SKM-1 treated with dmso at 0.1 percent for 144 hours (cell line): ENCODE measurements around the gene SFXN3.

Experiments used
- DNase-seq: peaks from one replicate; lab custom pipeline; 2025; ENCODE audit not compliant: unreplicated experiment; lab: John Stamatoyannopoulos, UW

SFXN3 gene

DNA sequence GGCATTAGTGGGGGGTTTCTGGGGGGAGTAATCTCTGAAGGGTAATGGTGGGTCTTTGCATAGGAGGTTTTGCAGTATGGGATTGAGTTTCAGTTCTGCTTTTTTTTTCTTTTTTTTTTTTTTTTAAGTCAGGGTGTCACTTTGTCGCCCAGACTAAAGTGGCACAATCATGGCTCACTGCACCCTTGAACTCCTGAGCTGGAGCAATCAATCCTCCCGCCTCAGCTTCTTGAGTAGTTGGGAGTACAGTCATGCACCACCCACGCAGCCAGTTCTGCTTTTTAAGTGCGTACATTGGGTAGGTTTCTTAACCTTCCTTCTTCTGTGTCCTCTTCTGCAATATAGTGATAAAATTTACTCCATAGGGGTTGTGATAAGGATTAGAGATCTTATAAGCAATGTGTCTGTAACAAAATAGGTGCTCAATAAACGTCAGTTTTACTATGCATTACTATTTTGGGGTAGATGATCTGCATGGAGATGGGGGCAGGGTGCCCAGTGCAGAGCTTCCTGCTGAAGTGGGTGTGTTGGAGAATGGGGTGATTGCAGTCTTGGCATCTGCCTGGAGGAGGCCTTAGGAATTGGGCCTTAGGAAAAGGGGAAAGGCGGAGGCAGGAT, 40.3 kb downstream of the SFXN3 start:
- peak; percentile 97 for DNase-seq

DNA sequence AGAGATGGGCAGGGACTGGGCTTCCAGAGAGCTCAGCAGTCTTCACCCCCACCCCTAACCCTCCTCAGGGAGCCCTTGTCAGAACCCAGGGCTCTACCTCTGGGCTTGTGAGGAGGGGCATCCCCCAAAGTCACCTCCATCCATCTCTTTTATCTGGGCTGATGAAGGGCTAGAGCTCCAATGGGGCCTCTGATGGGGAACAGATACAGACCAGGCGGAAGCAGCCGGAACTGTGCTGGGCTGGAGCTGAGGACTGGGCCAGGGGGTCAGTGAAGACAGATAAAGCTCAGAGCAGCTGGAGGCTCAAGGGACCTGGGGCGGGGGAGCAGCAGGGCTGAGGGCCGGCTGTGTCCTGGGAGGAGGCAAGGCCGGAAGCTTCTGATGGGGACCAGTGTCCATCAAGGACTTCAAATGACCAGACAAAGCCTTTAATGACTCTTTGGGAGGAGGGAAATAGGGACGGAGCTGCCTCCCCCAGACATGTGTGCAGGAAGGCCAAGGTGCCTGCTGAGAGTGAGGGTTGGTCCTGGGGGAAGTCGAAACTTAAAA, 40.9 kb downstream of the SFXN3 start:
- DNase-seq: no peak

DNA sequence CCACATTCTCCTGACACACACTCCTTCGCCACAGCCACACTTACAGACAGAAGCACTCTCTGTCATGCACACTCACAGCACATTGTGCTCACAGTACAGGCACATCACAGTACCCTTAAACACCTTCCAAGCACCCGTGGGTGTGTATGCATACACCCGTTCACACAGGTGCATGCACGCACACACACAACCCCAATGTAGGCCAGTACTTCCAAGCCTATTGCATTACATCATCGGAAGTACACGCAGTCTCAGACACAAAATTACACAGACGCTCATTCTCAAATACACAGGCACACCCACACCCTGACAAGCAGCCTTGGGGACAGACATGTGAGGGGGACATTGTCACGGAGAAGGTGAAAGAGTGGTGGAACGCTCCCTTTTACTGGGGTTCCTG, 41.9 kb downstream of the SFXN3 start:
- no peak for DNase-seq

DNA sequence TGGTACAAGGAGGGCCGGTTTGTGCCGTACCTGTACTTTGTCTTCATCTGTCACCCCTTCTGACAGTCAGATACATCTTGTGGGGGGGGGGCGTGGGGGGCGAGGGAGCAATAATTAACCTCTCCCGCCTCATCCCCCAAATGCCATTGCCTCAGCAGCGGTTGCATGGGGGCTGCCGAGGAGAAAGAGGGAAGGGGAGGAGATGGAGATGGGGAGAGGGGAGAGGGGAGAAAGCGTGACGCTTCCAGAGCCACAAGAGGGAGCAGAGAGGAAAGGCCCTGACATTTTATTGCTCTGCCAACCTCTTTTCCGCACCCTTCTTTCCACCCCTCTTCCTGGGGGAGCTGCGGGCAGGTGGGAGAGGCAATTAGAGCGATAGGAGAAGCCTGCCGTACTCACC, 42.6 kb downstream of the SFXN3 start:
- no peak for DNase-seq

DNA sequence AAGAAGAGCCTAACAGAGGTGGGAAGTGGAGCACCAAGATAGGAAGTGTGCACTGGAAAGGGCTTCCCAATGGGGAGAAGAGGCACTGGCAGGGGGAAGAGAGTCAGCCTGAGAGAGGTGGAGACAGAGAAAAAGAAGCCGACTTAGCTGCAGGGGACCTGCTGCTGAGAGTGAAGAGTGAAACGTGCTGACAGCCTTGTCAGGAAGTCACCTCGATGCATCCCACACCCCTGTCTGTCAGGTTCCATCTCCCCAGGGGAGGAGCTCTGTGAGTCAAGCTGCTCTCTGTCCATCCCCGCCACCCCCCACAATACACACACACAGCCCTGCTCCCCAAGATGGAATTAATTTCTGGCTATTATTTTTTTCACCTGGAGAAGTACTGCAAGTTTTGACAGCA, 44.7 kb downstream of the SFXN3 start:
- DNase-seq: no peak

DNA sequence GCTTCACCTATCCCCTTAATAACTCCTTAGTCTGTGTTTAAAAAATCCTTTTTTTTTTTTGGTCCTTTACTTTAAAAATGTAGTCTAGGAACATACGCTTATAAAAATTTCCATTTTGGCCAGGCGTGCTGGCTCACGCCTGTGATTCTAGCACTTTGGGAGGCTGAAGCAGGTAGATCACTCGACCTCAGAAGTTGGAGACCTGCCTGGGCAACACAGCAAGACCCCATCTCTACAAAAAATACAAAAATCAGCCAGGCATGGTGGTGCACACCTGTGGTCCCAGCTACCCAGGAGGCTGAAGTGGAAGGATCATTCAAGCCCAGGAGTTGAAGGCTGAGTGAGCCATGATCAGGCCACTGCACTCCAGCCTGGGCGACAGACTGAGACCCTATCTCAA, 45.6 kb downstream of the SFXN3 start:
- DNase-seq: no peak

DNA sequence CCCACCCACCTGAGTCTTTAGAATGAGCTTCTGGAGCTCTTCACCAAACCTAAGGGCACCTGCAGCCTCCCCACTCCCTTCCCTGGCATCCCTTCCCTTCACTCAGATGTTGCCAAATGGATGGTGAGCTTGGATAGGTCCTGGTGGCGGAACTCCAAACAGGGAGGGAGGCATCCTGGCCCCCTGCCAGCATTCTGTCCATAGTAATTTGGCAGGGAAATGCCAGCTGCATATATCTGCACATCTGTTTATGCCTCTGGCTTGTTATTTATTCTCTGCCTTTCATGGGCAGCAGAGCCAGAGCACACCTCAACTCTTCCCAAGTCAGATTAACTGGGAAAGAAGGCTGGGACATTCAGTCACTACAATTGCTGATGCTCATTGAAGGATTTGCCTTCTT, 48.8 kb downstream of the SFXN3 start:
- no peak for DNase-seq

DNA sequence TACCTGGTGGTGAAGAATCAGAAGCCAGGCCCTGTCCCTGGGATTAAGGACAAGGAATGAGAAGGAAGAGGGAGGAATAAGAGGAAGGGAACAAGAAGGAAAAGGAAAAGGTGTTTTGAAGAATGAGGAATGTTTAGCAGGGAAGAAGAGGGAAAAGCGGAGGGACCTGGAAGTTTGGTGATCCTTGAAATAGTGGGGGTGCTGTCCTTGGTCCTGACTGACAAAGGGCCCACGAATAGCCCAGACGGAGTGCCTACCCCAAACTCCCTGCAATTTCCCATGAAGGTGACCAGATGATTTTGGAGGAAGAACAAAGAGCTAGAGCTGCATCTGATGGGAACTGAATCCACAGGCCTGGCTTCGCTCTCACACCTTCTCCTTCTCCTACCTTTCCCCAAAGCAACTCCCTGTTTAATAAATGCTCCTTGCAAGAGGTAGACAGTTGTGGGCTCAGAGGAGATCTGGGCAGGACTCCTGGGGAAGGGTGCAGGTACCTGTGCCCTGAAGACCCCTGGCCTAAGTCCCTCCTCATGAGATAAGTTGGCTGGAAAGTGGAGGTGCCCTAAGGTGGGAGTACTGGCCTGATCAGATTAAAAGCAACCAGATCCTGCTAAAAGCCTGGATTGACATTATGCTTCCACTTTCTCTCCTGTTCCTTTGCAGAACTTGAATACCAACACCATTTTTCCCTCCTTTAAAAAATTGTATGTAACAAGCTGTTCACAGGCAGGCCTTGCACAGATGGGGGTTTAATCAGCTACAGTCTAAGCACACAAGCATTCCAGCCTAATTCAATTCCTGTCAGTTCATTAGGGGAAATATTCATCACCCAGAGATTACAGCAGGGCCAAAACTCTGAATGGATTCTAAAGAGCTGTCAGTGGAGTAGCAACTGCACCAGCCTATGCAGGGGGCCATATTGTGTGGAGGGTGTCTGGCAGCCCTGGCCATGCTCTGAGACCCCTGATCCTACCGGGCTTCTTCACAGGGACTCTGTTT, 50.2 kb downstream of the SFXN3 start:
- DNase-seq: no peak

DNA sequence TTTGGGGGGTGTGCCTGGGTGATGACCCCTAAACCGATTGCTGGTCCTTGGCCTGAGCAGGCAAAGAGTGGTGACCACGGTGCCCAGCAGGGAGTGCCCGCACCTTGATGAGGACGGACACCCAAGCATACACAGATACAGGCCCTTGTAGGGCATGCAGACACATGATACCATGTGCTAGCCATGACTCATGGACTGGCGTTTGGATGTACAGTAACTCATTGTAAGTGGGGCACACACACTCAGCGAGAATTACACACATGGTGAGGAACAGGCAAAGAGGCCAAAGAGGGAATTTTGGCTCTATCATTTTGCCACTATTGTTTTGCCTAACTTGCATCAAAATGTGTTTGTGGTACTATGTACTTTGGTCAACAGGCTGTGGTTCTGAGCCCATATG, 54.8 kb downstream of the SFXN3 start:
- DNase-seq: no peak

DNA sequence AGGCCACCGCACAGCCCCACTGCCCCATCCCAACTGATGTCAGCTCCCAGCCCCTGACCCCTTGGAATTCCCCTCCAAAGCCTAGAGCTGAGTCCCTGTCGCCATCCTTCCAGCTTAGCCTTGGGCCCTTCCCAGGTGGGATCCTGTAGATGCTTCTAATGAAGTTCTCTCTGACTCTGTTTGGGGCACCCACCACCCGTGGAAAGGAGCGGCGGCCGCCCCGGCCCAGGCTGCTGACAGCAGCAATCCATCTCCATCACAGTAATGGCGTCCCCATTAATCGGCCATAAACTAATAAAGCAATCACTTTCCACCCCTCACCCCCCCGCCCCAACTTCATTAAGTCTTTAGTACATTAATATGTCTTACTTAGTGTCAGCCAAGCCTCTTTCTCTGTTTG, 56.3 kb downstream of the SFXN3 start:
- DNase-seq: no peak

DNA sequence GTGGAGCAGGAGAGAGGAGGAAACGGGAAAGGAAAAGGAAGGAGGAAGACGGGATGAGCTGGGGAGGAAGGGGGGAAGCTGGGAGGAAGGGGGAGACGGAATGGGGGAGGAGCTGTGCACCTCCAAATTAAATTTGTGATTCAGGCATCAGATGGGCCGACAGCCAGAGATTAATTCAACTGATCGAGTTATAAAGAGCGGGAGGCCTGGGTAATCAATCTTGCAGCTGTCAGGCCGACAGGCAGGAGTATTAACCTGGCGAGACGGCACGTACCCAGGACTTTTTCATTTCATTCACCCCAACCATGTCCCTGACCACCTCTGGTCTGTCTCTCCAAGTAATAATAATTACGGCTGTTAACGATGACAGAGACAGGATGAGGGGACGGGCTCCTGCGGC, 56.9 kb downstream of the SFXN3 start:
- no peak for DNase-seq

DNA sequence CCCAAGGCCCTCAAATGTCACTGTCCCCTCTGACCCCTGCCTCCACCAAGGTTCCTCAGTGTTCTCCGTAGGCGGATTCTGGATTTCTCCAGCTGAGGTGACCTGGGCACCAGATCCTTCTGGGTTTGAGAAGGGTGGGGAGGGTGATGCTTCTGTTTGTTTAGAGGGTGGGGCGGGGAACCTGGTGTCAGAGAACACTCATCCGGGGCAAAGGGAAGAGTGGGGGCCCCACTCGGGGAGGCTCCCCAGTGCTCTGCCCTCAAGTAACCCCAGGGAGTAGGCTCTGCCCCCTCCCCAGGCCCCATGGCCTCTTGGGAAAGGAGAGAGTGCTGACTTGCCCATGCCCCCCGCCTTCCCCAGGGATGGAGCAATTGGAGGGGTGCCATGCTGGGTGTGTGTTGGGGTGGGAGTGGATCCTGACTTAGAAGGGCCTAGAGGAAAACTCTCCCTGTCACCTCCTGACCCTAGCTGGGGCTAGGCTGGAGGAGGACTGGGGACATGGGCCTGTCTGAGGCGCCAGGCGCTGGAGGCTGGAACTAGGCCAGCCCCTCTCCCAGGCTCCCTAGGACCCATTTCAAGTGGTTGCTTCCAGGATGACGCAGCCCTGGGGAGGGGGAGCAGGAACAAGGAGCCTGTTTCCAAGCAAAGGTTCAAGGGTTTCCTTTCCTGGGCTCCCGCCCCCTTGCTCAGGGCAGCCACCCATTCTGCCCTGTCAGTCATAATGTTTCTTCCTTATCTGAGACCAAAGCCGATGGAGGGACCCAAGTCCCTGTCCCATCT, 58.7 kb downstream of the SFXN3 start:
- no peak for DNase-seq

DNA sequence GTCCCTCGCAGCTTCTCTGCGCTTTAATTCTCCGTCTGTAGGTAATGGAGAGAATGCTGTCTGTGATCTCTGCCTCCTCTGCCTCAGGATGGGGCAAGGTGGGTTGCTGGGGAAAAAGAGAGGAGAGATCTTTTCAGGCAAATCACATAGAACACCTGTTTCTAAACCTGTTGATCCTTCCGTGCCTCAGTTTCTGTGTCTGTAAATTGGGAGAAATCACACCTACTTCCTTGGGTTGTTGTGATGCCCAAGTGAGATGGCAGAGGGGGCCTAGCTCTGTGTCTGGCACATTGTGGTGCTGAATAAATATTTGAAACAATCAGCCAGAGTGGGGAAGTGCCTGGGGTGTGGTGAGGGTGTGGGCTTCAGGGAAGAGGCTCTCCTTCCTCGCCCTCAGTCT, 59.6 kb downstream of the SFXN3 start:
- no peak for DNase-seq
